Stimulated activated CD8-positive, alpha-beta memory T cell treated with anti-CD3 and anti-CD28 coated beads, Interleukin-7, amount 100 ng/mL, for 48 hours (primary cell): ENCODE measurements around the gene OXCT2.
"Not testable (repeated sequence)": the region's sequence is repeated elsewhere in the genome, so short reads cannot be mapped to it uniquely, and the experiment has no call there.

Source experiments
- DNase-seq, 2 donors: peaks; one replicate each; pipeline ENCODE4 v3.0.0-alpha.2; 2020; ENCODE audit warnings: low read depth in 1 of 2; ENCODE audit errors: extremely low read depth in 1 of 2

The OXCT2 gene

GRCh38 chr1:39787964-39788363 lies 16.8 kb upstream of the OXCT2 start:
- DNase-seq: not testable (repeated sequence)

DNA sequence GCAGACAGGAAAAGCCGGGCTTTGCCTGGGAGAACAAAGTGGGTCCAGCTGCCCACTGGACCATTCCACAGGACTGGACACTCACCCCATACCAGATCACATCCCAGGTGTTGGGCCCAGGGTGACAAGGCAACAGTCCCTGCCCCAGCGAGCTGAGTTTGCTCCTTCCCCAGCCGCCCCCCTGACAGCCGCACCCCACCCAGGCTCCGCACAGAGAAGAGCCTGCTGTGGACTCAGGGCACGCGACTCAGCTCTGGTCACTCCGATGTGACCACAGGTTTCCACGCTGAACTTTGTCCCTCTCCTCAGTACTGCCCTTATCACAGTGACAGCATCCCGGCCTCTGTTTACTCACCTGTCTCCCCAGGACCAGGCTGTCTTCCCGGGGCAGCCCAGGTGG lies 16.3 kb upstream of the OXCT2 start:
- no peak for DNase-seq

DNA sequence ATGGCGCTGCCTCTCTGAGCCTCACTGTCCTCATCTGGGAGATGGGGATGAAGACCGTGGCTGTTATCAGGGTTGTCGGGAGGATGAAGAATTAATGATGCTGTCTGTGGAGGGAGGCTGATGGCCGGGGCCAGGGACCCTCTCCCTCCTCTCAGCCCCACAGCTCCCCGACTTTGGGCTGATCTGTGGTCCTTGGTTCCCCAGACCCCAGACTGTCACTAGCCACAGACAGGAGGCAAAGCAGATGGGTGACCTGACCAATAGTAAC lies 15.9 kb upstream of the OXCT2 start:
- DNase-seq: not testable (repeated sequence)

GRCh38 chr1:39786303-39787107 lies 15.4 kb upstream of the OXCT2 start:
- DNase-seq: not testable (repeated sequence)

DNA sequence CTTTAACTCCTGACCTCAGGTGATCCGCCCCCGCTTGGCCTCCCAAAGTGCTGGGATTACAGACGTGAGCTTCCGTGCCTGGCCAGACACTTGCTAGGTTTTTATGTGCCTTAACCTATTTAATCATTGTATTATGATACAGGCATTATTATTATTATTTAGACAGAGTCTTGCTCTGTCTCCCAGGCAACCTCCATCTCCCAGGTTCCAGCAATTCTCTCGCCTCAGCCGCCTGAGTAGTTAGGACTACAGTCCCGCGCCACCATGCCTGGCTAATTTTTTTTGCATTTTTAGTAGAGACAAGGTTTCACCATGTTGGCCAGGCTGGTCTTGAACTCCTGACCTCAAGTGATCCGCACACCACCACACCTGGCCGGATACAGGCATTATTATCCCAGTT lies 11.5 kb upstream of the OXCT2 start:
- not testable (repeated sequence) for DNase-seq

- DNase-seq: no peak
Measured at GRCh38 chr1:39782103-39782502, 11.0 kb upstream of the OXCT2 start.

DNA sequence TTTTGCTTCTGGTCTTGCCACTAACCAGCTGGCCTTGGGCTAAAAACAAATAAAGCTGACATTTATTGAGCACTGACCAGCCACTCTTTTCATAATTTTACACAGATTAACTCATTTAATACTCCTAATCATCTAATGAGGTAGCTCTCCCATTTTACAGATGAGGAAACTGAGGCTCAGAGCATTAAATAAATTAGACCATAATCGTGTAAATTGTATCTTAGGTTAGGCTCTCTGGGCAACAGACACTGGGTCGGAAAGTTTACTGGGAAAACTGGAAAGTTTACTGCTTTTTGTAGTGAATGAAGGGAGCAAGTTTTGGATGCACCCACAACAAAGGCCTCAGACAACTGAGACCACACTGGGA lies 10.2 kb upstream of the OXCT2 start:
- no peak for DNase-seq

DNA sequence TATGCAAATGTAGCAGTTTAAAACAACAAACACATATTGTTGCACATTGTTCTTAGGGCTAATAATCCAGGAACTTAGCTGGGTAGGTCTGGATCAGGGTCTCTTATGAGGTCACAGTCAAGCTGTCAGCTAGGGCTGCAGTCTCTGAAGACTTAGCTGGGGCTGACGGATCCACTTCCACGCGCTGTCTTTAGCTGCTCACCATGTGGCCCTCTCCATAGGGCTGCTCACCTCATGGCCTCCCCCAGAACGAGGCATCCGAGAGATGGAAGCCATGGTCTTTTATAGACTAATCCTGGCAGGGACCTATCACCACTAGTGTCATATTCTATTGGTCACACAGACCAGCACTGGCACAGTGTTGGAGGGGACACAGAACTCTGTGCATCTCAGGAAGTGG lies 8.7 kb upstream of the OXCT2 start:
- no peak for DNase-seq

DNA sequence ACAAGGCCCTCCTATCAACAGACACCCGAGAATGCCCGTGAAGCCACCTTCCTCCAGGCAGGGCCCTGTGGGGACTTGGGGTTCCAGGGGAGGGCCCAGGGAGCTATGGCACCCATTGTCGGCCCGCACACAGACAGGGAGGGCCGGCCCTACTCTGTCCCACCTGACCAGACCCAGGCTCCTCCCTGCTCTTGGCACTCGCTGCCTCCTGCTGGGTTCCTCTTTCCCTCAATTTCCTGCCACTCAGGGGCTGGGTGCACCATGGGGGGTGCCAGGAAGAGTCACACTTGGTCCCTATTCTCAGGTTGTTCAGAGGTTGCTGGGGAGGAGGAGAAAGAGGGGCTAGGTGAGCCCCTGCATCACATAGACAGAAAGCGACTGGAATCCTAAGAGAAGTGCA lies 8.0 kb upstream of the OXCT2 start:
- DNase-seq: no peak

GRCh38 chr1:39778463-39779099 lies 7.4 kb upstream of the OXCT2 start:
- not testable (repeated sequence) for DNase-seq

DNA sequence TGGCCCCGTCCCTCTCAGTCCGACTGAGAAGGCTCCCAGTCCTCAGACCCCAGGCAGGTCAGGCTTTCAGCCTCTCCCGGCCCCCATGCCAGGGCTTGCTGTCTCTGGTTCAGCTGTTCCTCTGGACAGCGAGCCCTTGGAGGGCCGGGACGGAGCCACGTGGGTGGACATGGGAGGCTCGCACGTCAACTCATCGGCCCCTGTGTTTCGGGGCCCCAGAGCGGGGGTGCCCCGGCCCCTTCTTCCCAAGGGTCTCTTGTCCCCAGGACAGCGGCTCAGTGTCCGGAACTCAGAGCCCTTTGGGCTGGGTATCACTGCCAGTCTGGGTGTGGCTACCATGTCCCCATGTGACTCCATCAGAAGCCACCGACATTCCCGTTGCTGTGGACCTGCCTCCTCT lies 6.7 kb upstream of the OXCT2 start:
- DNase-seq: not testable (repeated sequence)

DNA sequence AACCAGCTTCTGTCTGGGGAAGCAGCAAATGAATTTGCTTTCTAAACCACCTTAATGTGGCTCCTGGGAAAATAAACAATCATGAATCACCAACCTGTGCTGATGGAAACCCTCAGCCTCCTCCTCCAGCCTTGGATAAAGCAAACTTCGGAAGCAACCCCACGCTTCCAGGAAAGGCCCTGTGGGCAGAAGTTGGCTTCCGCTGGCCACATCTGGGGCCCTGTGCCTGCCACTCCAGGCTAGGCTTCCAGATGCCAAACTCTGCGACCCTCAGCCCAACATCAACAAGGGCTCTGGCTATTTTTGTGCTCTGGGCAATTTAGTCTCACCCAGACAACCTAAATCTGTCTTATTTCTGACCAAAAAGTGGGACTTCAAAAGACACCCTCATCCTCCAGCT lies 6.2 kb upstream of the OXCT2 start:
- DNase-seq: no peak

DNA sequence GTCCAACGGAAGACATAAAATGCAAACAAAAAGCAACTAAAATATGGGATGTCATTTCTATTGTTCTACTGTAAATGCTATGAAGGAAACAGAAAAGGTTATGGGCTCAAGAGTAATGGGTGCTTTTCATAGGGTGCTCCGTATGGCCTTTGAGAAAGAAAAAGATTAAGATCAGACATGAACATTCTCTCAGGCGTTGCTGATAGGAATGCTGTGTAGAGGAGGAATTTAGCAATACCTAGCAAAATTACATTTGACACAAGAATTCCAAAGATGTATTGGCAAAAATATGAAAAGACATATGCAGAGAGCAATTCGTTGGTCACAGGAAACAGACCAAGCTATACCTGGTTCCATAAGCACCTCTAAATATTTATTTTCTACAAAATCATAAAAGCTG lies 5.7 kb upstream of the OXCT2 start:
- DNase-seq: no peak

DNA sequence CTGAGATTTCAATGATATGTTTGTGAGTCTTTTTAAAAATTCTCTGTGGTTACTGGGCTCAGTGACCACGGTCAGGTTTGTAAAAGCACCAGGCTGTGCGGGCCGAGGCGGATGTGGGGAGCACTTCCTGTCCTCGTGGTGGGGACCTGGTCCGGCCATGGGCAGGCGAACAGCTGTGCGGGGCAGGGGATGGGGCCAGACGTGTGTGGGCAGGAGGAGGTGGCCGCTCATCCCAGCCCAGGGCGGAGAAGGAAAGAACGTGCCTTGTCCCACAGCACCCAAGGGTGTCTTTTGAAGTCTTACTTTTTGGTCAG lies 5.2 kb upstream of the OXCT2 start:
- DNase-seq: no peak

DNA sequence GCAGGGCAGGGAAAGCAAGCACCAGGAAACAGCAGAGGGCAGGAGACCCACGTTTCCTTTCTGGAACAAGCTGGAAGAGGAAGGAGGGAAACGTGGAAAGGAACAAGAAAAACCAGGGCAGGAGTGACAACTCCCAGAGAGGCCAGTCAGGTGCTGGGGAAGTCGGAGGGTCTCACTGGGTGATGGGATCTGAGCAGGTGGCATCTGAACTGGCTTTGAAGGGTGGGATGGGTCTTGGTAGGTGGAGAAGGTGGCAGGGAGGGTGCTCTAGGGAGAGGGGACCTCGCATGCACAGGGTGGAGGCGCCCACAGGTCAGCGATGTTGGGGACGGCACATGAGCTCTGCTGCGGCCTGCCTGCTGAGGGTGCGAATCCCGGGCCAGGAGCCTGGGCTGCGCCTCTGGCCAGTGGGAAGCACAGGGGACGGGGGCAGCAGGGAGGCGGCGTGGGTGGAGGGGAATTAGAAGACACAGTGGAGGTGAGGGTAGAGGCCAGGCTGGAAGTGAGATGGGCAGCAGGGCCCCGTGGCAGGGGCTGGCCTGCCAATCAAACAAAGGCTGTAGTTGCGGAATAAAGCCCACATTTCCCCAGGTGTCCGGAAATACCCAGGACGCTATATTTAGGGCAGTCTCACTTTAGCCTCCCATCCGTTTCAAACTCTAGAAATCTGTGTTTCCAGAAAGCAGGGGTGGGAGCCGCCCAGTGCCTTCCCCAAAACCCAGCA lies 4.7 kb upstream of the OXCT2 start:
- not testable (repeated sequence) for DNase-seq

- not testable (repeated sequence) for DNase-seq
Measured at GRCh38 chr1:39775141-39775540, 4.0 kb upstream of the OXCT2 start.

- not testable (repeated sequence) for DNase-seq
Measured at GRCh38 chr1:39773369-39773979, 2.3 kb upstream of the OXCT2 start.

GRCh38 chr1:39770100-39771021 lies 787 bp downstream of the OXCT2 start:
- peak in 1 of 2 donors; percentile 42 for DNase-seq

GRCh38 chr1:39769502-39769901 lies 1.6 kb downstream of the OXCT2 start:
- not testable (repeated sequence) for DNase-seq

- not testable (repeated sequence) for DNase-seq
Measured at GRCh38 chr1:39766466-39766865, 4.7 kb downstream of the OXCT2 start.

DNA sequence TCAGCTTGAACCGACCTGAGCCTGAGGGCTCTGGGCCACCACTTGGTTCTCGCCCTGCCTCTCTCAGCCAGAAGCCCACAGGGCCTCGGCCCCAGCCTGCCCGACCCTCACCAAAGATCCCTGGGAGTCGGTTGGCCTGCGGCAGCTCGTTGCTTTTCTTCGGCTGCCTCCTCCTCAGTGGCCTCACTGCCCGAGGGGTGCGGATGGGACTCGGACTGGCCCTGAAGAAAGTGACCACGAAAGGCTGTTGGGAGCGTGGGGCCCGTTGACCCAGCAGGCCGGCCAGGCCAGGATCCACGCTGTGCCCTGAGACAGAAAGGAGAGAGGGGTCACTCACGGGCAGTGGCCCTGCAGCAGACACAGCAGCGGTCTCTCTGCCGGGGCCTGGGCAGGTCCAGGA lies 6.6 kb downstream of the OXCT2 start:
- not testable (repeated sequence) for DNase-seq
